Suppressor macrophage treated with lipopolysaccharide for 4 hours (primary cell): ENCODE results near the gene TMIGD1.
"Not testable (repeated sequence)": the region's sequence is repeated elsewhere in the genome, so short reads cannot be mapped to it uniquely, and the experiment has no call there.

Experiments
- DNase-seq: peaks from one replicate; pipeline ENCODE4 v3.0.0-alpha.2; 2020

TMIGD1 gene

DNA sequence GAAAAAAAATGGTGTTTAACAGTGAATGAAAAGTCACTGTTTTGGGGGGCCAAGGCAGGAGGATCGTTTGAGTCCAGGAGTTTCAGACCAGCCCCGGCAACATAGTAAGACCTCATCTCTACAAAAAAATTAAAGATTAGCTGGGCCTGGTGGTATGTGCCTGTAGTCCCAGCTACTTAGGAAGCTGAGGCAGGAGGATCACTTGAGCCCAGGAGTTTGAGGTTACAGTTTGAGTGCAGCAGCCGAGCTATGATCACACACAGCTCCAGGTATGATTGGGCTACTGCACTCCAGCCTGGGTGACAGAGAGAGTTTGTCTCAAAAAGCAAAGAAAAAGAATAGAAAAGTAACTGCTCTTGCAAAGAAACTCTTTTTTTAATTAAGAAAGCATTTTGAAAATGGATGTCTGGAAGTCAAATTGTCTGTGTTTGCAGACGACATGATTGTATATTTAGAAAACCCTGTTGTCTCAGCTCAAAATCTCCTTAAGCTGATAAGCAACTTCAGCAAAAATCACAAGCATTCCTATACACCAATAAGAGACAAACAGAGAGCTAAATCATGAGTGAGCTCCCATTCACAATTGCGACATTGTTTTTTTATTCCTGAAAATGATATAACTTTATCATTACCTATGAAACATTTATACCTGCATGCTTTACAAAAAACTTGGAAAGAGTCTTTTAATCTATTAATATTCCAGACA is 24.4 kb upstream of the TMIGD1 start:
- DNase-seq: no peak

DNA sequence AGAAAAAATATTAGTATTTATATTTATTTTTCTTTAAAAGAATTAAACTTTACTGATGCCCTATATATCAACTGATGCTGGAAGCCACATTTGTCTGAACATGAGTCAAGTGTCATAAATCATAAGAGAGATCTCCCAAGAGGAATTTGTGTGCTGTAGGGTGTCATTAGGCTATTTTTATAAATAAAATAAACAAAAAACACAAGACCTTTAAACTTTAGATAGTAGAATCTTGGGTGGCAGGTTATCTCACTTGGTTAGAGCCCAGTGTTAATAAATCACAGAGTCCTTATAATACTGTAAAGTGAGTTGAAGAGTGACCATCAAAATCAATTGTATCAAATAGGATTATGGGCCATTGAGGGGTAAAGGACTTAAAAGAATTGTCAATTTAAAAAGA is 23.6 kb upstream of the TMIGD1 start:
- no peak for DNase-seq

DNA sequence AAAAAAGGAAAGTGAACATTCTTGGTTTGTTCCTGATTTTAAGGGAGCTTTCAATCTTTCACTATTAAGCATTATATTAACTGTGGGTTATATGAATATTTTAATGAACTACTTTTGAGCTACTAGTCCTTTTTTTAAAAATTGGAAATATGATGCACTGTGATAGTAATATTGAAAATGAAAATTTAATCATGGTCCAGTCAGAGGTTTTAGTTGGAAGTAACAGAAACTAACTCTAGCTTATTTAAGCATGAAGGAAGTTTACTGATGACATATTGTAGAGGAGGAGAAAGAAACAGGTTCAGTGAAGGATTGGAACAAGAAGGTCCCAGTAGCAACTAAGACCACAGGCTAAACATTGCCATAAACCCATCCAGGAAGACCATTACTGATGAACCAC is 20.8 kb upstream of the TMIGD1 start:
- DNase-seq: peak; percentile 49

DNA sequence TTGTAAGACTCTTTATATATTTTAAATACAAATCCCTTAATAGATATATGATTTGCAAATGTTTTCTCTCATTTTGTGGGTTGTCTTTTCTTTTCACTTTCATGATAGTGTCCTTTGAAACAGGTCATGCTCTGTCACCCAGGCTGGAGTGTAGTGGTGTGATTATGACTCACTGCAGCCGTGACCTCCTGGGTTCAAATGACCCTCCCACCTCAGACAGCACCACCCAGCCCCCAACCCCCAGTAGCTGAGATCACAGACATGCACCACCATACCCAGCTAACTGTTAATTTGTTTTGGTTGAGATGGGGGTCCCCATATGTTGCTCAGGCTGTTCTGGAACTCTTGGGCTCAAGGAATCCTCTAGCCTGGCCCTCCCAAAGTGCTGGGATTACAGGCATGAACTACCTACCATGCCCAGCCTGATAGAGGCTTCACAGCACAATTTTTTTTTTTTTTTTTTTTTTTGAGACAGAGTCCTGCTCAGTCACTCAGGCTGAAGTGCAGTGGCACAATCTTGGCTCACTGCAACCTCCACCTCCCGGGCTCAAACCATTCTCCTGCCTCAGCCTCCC is 18.5 kb upstream of the TMIGD1 start:
- DNase-seq: peak; percentile 75

DNA sequence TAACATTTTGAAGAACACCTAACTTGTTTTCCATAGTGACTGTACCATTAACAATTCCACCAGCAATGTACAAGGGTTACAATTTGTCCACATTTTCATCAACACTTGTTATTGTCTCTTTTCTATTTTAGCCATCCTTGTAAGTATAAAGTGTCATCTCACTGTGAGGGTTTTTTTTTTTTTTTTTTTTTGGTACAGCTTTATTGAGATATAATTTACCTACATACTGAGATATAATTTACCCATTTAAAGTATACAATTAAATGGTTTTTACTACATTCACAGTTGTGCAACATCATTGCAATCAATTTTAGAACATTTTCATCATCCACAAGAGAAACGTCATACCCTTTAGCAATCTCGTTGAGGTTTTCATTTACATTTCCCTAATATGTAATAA is 17.9 kb upstream of the TMIGD1 start:
- peak; percentile 71 for DNase-seq

DNA sequence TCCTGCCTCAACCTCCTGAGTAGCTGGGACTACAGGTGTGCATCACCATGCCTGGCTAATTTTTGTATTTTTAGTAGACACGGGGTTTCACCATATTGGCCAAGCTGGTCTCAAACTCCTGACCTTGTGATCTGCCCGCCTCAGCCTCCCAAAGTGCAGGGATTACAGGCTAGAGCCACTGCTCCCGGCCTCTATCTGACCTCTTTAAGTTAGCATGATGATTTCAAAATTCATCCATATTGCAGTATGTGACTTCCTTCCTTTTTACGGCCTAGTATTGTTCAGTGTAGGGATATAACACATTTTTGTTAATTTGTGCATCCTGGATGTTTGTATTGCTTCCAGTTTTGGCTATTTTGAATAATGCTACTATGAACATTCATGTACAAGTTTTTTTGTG is 17.4 kb upstream of the TMIGD1 start:
- peak; percentile 62 for DNase-seq

DNA sequence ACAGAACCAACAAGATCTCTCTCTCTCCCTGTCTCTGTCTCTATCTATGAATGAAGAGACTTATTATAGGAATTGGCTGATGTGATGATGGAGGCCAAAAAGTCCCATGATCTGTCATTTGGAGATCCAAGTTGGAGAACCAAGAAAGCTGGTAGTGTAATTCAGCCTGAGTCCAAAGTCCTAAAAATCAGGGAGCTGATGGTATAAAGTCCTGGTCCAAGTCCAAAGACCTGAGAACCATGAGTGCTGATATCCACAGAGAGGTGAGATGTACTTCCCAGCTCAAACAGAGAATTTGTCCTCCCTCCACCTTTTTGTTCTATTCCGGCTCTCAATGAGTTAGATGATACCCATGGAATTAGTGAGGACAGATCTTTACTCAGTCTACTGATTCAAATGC is 15.4 kb upstream of the TMIGD1 start:
- no peak for DNase-seq

DNA sequence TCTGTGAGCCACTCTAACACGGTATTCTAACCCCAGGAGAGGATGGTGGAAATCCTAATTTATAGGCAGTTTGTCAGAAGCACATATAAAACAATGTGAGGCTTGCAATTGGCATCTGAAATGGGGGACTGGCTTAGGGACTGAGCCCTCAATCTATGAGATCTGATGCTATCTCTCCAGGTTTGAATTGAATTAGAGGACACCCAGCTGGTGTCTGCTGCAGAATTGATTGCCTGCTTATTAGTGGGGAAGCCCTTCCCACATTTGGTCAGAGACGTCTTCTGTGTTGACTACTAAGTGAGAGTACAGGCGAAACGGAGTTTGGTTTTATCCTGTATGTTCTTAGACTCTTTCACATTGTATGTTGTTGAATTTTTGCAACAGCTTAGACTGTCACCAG is 13.6 kb upstream of the TMIGD1 start:
- DNase-seq: no peak

DNA sequence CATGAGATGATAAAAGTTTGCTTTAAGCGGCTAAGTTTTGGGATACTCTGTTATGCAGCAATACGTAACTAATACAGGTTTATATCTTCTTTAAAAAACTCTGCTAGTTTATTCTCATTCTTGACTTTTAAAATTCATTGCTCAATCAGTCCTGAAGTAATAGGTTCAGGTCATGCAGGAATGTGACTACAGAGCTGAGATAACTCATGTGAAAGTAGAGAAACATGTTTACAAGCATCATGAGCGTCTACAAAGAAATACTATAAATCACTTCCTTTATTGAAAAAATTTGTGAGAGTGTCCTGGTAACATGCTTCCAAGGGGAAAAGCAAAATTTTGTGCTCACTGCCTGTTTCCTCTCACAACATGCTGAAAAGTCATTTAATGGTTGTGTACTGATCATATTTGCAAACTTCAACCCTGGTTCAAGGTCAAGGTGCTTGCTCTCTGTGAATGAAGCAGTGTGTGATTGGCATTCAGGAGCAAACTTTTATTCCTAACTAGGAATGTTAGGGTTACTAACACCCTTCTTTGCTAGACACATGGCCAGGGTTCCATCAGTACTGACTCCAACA is 12.5 kb upstream of the TMIGD1 start:
- peak; percentile 33 for DNase-seq

DNA sequence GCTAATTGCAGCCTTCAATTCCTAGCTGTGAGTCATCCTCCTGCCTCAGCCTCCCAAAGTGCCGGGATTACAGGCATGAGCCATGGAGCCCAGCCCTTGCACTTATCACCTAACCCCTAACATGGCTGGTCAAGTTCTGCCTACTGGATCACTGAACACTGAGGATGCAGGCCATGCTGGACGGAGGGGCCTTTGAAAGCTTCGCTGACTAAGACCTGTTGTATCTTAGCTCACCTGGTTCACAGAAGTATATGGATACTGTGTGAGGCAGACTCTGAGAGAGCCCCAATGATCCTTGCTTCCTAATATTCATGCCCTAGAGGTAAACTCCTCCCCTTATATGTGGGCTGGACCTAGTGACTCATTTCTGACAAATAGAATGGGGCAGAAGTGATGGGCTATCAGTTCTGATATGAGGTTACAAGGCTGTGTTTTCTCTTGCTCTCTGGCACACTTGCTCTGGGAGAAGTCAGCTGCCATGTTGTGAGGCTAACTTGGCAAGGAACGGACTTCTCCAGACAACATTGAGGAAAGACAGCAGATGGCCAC is 11.7 kb upstream of the TMIGD1 start:
- DNase-seq: peak; percentile 62

DNA sequence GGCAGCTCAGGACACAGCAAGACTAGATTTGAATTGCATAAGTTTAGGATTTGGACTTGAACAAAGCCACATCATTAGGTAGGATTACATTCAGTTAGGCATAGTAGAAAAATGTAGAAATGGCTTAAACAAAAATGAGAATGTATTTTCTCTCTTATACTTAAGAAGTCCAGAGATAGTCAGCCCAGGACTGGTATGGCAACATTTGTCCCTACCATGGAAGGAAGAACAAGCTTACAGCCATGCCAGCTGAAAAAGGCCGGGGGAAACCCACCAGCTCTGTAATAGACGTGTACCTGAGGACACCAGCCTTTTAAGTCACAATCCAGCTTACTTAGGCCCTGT is 11.2 kb upstream of the TMIGD1 start:
- DNase-seq: no peak

DNA sequence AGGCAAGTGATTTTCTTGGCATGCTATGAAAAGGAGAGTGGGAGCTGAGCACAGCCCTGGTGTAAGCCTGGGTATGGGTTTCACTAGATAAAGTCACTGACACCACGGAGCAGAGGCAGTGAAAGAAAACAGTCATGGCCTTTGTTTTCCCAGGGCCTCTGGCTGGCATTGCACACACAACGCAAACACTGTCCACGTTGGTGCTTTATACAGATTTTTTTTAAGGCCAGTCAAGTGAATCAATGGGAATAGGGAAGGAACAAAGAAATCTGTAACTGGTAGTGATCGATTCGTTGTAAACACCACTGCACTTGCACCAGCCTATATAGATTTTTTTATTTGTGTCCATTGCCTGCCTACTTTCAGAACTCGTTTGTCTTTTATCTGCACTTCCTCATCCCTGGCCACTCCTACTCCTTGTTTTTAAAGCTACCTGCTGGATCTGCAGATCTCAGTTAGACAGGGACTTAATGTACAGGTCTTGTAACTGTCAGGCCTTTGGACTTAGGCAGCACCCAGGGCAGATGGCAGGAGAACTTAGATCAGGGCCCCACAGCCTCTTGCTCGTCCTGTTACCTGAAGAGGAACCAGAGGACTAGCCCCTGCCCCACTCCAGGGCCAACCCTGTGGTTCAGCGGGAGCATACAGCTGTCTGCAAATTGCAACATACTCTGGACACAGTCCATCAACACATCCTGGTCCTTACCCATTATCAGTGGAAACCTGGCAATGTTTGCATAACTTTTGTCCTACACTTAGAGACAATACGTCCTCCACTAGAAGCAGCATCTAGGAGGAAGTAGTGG is 10.6 kb upstream of the TMIGD1 start:
- DNase-seq: peak; percentile 56

DNA sequence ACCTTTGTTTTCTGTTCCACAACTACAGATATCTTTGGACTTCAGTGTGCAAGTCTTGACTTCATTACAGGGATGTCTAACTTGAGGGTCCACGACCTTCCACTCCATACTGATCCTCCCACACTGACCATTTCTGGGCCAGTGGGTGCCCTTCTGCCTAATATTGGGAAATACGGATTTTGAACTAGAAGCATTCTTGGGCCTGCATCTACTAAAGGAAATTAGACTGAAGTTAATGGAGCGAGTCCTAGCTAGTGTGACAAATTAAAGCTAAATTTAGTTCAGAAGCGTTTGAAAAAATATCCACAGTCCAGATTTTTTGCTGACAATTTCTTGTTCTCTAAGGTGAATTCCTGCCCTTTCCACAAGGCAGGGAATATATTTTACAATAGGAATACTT is 9.9 kb upstream of the TMIGD1 start:
- no peak for DNase-seq

DNA sequence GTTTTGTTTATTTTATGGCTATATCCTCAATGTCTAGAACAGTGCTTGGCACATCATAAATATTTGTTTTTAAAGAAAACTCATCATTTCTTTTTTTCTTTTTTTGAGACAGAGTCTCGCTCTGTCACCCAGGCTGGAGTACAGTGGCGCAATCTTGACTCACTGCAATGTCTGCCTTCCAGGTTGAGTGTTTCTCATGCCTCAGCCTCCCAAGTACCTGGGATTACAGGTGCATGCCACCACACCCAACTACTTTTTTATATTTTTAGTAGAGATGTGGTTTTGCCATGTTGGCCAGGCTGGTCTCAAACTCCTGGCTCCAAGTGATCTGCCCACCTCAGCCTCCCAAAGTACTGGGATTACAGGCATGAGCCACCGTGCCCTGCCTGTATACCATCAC is 9.4 kb upstream of the TMIGD1 start:
- DNase-seq: not testable (repeated sequence)

DNA sequence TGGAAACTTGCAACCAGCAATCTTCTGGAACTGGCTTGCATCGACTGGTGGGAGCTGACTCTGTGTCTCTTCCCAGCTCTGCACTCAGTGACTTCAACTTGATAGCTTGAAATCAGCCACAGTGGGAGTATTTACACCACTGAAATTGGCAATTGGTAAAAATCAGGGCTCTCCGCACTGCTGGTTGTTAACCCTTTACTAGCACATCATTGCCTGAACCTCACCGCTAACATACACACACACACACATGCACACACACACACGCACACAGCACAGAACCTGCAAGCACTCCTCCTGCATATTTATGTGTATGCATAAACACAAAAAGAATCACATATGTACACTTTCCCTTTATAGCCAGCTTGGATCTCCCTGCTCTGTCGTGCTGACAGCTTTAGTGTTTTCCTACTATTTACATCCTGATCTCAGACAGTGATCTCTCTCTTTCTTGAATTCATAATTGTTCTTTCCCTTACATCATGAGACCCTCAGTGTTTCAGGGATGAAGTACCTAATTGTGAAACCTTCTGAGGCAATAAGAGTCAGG is 7.9 kb upstream of the TMIGD1 start:
- DNase-seq: no peak

DNA sequence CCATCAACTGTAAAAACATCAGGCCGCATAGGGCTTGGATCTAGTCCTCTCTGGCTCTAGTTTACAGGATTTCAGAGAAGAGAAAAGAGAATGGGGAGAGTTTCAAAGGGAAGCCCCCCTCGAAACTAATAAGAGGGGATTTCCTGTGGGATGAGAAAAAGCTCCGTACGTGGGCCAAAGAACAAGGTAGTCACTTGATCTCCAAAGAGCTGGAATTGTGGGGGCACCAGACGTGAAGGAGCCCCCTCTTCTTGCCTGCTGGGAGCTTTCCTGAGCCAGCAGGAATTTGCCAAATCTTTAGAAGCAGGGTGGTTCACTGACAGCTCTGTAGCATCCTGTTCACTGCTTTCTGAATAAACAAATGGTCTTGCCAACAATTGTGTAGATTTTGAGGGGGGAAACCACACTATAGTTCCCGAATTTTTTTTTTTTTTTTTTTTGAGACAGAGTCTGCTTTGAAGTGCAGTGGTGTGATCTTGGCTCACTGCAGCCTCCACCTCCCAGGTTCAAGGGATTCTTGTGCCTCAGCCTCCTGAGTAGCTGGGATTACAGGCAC is 7.0 kb upstream of the TMIGD1 start:
- DNase-seq: no peak

DNA sequence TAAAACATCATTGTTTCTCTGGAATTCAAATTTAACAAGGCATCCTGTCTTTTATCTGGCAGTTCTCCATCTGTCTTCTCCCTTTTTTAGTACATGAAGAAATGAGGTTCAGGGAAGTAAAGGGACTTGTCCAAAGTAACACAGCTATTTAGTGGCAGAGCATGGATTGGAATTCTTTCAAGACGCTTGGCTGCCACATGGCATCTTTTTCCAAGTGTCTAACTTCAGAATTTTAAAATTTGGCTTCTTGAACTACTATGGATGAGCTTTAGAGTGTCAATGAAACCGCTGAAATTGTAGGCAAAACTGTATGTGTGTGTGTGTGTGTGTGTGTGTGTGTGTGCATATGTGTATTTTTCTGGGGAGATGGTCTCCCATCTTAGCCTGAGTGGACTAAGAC is 5.2 kb upstream of the TMIGD1 start:
- no peak for DNase-seq

DNA sequence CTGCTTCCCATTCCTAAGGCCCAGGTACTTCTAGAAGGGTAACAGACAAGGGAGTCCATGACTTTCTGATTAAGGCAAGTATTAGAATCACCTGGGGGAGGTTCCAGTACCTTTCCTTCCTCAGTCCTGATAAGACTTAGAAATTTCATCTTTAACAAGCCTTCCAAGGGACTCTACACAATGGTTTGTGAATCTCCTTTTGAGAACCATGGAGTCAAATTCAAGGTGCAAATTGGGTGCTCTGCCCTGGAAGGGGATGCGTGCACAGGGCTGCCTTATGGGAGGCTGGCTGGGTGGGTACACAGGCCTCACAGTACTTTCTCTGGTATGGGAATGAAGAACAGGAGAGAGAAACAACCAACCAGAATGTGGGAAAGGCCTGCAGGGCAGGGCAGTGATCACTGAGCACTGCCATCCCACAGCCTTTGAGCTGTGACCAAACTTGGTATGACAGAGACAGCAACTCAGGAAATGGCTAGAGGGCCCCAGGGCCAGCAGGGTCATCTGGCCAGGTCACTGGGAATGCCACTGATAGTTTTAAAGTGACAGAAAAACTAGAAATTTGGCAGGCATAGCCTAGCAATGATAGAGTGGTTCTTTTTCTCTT is 3.6 kb upstream of the TMIGD1 start:
- peak; percentile 42 for DNase-seq

DNA sequence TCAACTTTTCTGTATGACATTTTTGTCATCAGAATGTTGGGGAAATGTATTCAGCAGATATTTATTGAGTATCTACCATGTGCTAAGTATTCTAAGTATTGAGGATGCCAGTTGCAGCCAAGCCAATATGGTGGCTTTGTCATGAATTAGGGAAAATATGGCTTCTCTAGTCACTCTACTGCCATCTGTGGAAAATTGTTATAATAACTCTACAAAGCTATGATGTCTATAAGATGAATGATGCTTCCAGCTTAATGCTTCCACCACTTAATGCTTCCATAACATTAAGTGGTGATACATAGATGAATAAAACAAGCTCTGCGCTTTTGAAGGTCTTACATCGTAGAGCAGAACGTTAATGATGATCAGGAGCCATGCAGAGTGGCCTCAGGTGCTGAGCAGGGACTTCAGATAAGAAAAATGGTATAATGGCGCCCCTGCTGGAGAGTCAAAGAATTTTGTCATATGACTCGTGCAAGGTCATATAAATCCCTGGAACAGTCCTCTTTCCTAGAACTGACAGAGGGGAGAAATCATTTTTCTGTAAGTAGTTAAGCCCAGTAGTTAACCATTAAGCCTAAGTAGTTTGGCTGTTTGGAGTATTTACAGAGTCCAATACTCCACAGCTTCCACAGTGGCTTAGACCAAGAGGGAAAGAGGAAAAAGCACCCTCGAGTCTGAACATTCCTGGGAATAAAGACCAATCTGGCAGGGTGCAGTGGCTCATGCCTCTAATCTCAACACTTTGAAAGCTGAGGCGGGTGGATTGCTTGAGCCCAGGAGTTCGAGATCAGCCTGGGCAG is 2.7 kb upstream of the TMIGD1 start:
- peak; percentile 71 for DNase-seq

DNA sequence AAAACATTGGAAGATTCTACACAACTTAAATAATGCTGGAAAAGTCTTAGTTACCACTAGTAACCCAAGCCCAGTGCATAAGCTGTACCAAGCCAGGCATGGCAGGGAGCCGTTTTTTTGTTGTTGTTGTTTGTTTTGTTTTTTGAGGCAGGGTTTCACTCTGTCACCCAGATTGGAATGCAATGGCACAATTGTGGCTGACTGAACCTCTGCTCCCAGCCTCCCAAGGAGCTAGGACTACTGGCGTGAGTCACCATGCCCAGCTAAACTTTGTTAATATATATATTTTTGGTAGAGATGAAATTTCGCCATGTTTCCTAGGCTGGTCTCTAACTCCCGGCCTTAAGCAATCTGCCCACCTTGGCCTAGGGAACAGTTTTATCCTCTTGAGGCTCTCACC is 564 bp upstream of the TMIGD1 start:
- no peak for DNase-seq

DNA sequence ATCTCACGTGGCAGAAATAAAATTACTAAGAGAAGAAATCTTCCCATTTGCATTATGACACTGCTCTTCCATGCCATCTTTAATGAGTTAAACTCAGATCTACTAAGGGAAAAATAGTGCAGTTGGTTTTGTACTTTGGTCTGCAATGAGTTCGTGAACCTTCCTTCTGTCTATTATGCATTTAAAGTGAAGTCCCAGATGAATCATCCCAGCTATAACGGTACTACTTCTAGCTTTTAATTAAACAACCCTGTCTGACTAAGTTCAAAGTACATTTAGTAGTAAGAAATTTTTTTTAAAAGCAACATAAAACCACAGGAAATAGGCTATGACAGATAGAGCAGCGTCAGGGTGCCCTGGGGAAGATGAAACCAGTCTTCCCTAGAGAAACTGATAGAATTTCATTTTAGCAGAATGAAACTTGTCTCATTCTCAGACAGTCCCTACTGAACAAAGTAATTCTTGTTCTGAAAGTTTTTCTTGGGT is 1.8 kb downstream of the TMIGD1 start:
- peak; percentile 76 for DNase-seq

DNA sequence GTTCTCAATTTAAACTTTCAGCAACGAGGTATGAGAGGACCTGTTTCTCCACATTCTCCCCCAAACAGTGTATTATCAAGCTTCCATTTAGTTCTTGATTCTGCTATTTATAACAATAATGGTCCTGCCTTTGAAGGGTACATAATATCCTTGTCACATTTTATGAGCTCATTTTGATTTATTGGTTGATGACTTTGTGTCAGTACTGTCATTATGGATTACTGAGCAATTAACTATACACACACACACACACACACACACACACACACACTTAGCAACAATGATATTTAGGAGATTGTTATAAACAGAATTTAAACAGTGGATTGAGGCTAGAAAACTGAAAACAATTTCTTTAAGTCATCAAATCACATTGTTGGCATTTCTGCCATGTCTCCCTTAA is 7.0 kb downstream of the TMIGD1 start:
- no peak for DNase-seq
